OCI-LY7 (cell line): ENCODE results near the gene CANT1. TPM values are rescaled to one million over a fixed set of nuclear protein-coding genes. Genes with fewer than 3 reads are reported as not detected.

Source experiments
- BruUV-seq: library from RNA; stranded (reverse); fragments of 400-500 nt; replicated peaks from 2 replicates; lab custom pipeline; 2021; lab: Mats Ljungman, UMichigan
- CTCF ChIA-PET: fragments of 300-600 bp; sonication (Branson Sonifier 250); formaldehyde crosslinking; loops from one replicate; lab custom pipeline; 2022; ENCODE audit warnings: antibody characterized with exemption; ENCODE audit not compliant: unreplicated experiment; lab: Charles Lee
- POLR2A ChIA-PET: fragments of 300-600 bp; sonication (Branson Sonifier 250); formaldehyde crosslinking; loops from one replicate; lab custom pipeline; 2022; ENCODE audit warnings: antibody characterized with exemption; lab: Charles Lee
- DNase-seq: peaks from one replicate; pipeline ENCODE4 v3.0.0-alpha.2; 2015; ENCODE audit warnings: low spot score
- H2AFZ ChIP-seq: fragments of 200-600 bp; sonication (generic), shearing (Covaris generic); 2 replicates; pipeline ENCODE4 v1.6.1; 2014; ENCODE audit warnings: mild to moderate bottlenecking, antibody characterized with exemption, low read length, moderate library complexity
- H3K27ac ChIP-seq: fragments of 200-600 bp; sonication (generic); 2 replicates; pipeline ENCODE4 v1.5.1; 2014; ENCODE audit warnings: mixed run types, low read depth, mild to moderate bottlenecking, moderate library complexity, low read length, inconsistent platforms; ENCODE audit not compliant: poor library complexity, severe bottlenecking
- H3K36me3 ChIP-seq: fragments of 200-600 bp; sonication (generic); 2 replicates; pipeline ENCODE4 v1.6.1; 2014; ENCODE audit warnings: mild to moderate bottlenecking, antibody characterized with exemption, low read length, moderate library complexity, mixed read lengths; ENCODE audit not compliant: insufficient read depth
- H3K4me1 ChIP-seq: fragments of 200-600 bp; sonication (generic); 2 replicates; pipeline ENCODE4 v1.5.1; 2014; ENCODE audit warnings: mild to moderate bottlenecking, low read length; ENCODE audit not compliant: insufficient read depth, poor library complexity, severe bottlenecking
- H3K4me2 ChIP-seq: fragments of 200-600 bp; sonication (generic); 2 replicates; pipeline ENCODE4 v1.6.1; 2014; ENCODE audit warnings: mild to moderate bottlenecking, low read length
- H3K4me3 ChIP-seq: fragments of 200-600 bp; sonication (generic); 2 replicates; pipeline ENCODE4 v1.5.1; 2014; ENCODE audit warnings: mild to moderate bottlenecking, low read depth, low read length; ENCODE audit not compliant: poor library complexity, severe bottlenecking
- H3K79me2 ChIP-seq: fragments of 200-600 bp; sonication (generic); 2 replicates; pipeline ENCODE4 v1.6.1; 2016; ENCODE audit warnings: low read depth, mild to moderate bottlenecking, low read length, moderate library complexity, mixed read lengths; ENCODE audit not compliant: insufficient read depth
- H3K9me2 ChIP-seq: fragments of 200-600 bp; sonication (generic); 2 replicates; pipeline ENCODE4 v1.6.1; 2016; ENCODE audit warnings: mild to moderate bottlenecking, low read length, mixed read lengths; ENCODE audit not compliant: insufficient read depth
- H3K9me3 ChIP-seq: fragments of 200-600 bp; sonication (generic); 2 replicates; pipeline ENCODE4 v1.6.1; 2014; ENCODE audit warnings: mild to moderate bottlenecking, mixed run types, low read length, mixed read lengths
- H4K20me1 ChIP-seq: fragments of 200-600 bp; sonication (generic); 2 replicates; pipeline ENCODE4 v1.6.1; 2014; ENCODE audit warnings: mild to moderate bottlenecking, antibody characterized with exemption, low read length, moderate library complexity, mixed read lengths; ENCODE audit not compliant: insufficient read depth
- EZH2phosphoT487 ChIP-seq: fragments of 200-600 bp; sonication (generic); IDR thresholded peaks from 2 replicates; pipeline ENCODE4 v1.6.1; 2018; ENCODE audit warnings: low read depth, borderline replicate concordance, mild to moderate bottlenecking, mixed run types, antibody characterized with exemption, low read length, moderate library complexity, mixed read lengths
- intact Hi-C: fragments of 100-400 bp; cut with micrococcal nuclease; formaldehyde crosslinking; loops from one replicate; pipeline ENCODE4 v1.10.0; 2022; ENCODE audit not compliant: unreplicated experiment
- total RNA-seq, 2 experiments: library from RNA; depleted of rRNA in 1 of 2; stranded (reverse); fragments of >200 nt in 1 of 2; shearing (Covaris generic) in 1 of 2; gene quantifications; 2 replicates each; pipeline ENCODE4 v1.2.3, GENCODE V29; 2014 to 2022
- TF ChIP-seq, protein P1 (sequence below): fragments of 200-600 bp; sonication (generic); conservative IDR thresholded peaks from 2 replicates; pipeline ENCODE4 v1.5.1; 2014; ENCODE audit warnings: mild to moderate bottlenecking, antibody characterized with exemption, low read length, moderate library complexity, mixed read lengths

The CANT1 gene
- total RNA-seq, 2 experiments from 2014 or later: 37.2 to 60.5 TPM

GRCh38 chr17:79047923-79048825, 38.6 kb upstream of the CANT1 start:
- Histone ChIP-seq H3K4me1 (no peaks in the 10 kb centered on the region), H3K9me2 (no peaks in the 10 kb centered on the region), H3K9me3 (no peaks in the 10 kb centered on the region), H4K20me1 (no peaks in the 10 kb centered on the region), H3K27ac (no peak overlapping the region), H3K36me3 (no peaks in the 10 kb centered on the region), H2AFZ (no peak overlapping the region), H3K4me2 (no peak overlapping the region), H3K79me2 (no peaks in the 10 kb centered on the region), H3K4me3 (no peak overlapping the region)
- intact Hi-C loops: loop anchor here (2.0 kb wide), 1 partner anchor 35 kb away; no protein-coding TSS in a partner anchor
- ChIA-PET POLR2A (interaction anchor here (0.7 kb wide), 1 partner anchor 301 kb away, joined by 3 read pairs; no protein-coding TSS in a partner anchor), CTCF (no interaction called here)
- no peak for TF ChIP-seq EZH2phosphoT487
- TF ChIP-seq, protein P1, sequence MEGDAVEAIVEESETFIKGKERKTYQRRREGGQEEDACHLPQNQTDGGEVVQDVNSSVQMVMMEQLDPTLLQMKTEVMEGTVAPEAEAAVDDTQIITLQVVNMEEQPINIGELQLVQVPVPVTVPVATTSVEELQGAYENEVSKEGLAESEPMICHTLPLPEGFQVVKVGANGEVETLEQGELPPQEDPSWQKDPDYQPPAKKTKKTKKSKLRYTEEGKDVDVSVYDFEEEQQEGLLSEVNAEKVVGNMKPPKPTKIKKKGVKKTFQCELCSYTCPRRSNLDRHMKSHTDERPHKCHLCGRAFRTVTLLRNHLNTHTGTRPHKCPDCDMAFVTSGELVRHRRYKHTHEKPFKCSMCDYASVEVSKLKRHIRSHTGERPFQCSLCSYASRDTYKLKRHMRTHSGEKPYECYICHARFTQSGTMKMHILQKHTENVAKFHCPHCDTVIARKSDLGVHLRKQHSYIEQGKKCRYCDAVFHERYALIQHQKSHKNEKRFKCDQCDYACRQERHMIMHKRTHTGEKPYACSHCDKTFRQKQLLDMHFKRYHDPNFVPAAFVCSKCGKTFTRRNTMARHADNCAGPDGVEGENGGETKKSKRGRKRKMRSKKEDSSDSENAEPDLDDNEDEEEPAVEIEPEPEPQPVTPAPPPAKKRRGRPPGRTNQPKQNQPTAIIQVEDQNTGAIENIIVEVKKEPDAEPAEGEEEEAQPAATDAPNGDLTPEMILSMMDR: no peak
- BruUV-seq: no TSS peak
- no peak for DNase-seq

DNA sequence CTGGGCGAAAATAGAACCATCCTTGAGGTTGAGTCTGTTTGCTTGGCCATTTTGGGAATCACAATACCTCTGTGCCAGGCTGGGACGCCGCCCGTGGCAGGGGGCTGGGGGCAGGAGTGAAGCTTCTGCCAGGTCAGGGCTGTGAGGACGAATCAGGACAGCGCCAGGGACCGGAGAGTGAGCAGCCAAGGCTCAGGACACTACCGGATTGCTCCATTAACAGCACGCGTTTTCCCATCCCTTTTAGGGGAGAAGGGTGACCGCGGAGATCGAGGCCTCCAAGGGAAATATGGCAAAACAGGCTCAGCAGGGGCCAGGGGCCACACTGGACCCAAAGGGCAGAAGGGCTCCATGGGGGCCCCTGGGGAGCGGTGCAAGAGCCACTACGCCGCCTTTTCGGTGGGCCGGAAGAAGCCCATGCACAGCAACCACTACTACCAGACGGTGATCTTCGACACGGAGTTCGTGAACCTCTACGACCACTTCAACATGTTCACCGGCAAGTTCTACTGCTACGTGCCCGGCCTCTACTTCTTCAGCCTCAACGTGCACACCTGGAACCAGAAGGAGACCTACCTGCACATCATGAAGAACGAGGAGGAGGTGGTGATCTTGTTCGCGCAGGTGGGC, 37.8 kb upstream of the CANT1 start:
- Histone ChIP-seq H2AFZ (no peak overlapping the region), H3K4me2 (no peak overlapping the region), H3K36me3 (no peaks in the 10 kb centered on the region), H3K4me3 (no peak overlapping the region), H3K27ac (no peak overlapping the region), H3K79me2 (no peaks in the 10 kb centered on the region), H4K20me1 (no peaks in the 10 kb centered on the region), H3K9me3 (no peaks in the 10 kb centered on the region), H3K9me2 (no peaks in the 10 kb centered on the region), H3K4me1 (no peaks in the 10 kb centered on the region)
- intact Hi-C loops: loop anchor here (2.0 kb wide), 1 partner anchor 35 kb away; no protein-coding TSS in a partner anchor
- BruUV-seq: no TSS peak
- no peak for DNase-seq
- ChIA-PET CTCF (interaction anchor here (0.6 kb wide), 1 partner anchor 11 kb away, joined by 3 read pairs; no protein-coding TSS in a partner anchor), POLR2A (no interaction called here)
- TF ChIP-seq, protein P1: no peak
- no peak for TF ChIP-seq EZH2phosphoT487
